Measurements from ENCODE around the gene NIPSNAP2.
A peak's percentile ranks its signal among the peaks of the same experiment; 100 is the strongest.
"Not testable (repeated sequence)": the region's sequence is repeated elsewhere in the genome, so short reads cannot be mapped to it uniquely, and the experiment has no call there.

Gene NIPSNAP2

GRCh38 chr7:55964261-55965099 is at the start of gene NIPSNAP2:
Gene NIPSNAP2, plus strand, starts transcription at chr7:55964585. Its CDS starts 25 bp downstream, at chr7:55964610.
- DNase-seq = peak; percentile 34

- DNase-seq = no peak
Measured at GRCh38 chr7:55917771-55918170, 46.6 kb upstream of the NIPSNAP2 start.

- no peak for DNase-seq
Measured at GRCh38 chr7:55928006-55928767, 36.2 kb upstream of the NIPSNAP2 start.

- DNase-seq = no peak
Measured at GRCh38 chr7:55931421-55932151, 32.8 kb upstream of the NIPSNAP2 start.

- DNase-seq = no peak
Measured at GRCh38 chr7:55939514-55940123, 24.8 kb upstream of the NIPSNAP2 start.

GRCh38 chr7:55946545-55946944 is 17.8 kb upstream of the NIPSNAP2 start:
- no peak for DNase-seq

- DNase-seq = peak; percentile 83
Measured at GRCh38 chr7:55951637-55952351, 12.6 kb upstream of the NIPSNAP2 start, which contains the start of gene MRPS17. Gene MRPS17, plus strand, starts transcription at chr7:55951877. Its CDS starts 1,319 bp downstream, at chr7:55953196.

GRCh38 chr7:55952352-55952671 is 12.1 kb upstream of the NIPSNAP2 start:
- not testable (repeated sequence) for DNase-seq

- no peak for DNase-seq
Measured at GRCh38 chr7:55953707-55954475, 10.5 kb upstream of the NIPSNAP2 start.

GRCh38 chr7:55957190-55957589 is 7.2 kb upstream of the NIPSNAP2 start:
- no peak for DNase-seq

- no peak for DNase-seq
Measured at GRCh38 chr7:55962014-55962413, 2.4 kb upstream of the NIPSNAP2 start.

- no peak for DNase-seq
Measured at GRCh38 chr7:55963584-55964168, 709 bp upstream of the NIPSNAP2 start.

GRCh38 chr7:55965100-55965470 is 700 bp downstream of the NIPSNAP2 start:
- peak; percentile 49 for DNase-seq

GRCh38 chr7:55965805-55966421 is 1.5 kb downstream of the NIPSNAP2 start:
- DNase-seq = no peak

GRCh38 chr7:55966851-55967250 is 2.5 kb downstream of the NIPSNAP2 start:
- DNase-seq = no peak

GRCh38 chr7:55969391-55969790 is 5.0 kb downstream of the NIPSNAP2 start:
- no peak for DNase-seq

GRCh38 chr7:55970561-55970960 is 6.2 kb downstream of the NIPSNAP2 start:
- no peak for DNase-seq

- no peak for DNase-seq
Measured at GRCh38 chr7:55970978-55971377, 6.6 kb downstream of the NIPSNAP2 start.

- no peak for DNase-seq
Measured at GRCh38 chr7:55973747-55974250, 9.4 kb downstream of the NIPSNAP2 start.

GRCh38 chr7:55975988-55976633 is 11.7 kb downstream of the NIPSNAP2 start:
- no peak for DNase-seq
